HEK293 (cell line): Measurements from ENCODE around the gene SARS2.

ENCODE experiments used
- CTCF ChIA-PET: fragments of 350-600 bp; formaldehyde crosslinking; extraction: SDS; loops from one replicate; lab custom pipeline; 2021; ENCODE audit warnings: antibody characterized with exemption; lab: Yijun Ruan, JAX
- POLR2A ChIA-PET: fragments of 300-600 bp; formaldehyde crosslinking; extraction: SDS; loops from one replicate; lab custom pipeline; 2020; ENCODE audit warnings: antibody characterized with exemption, inconsistent platforms; lab: Yijun Ruan, JAX
- H3K27ac ChIP-seq: fragments of 200-500 bp; sonication (Bioruptor generic); 2 replicates; pipeline ENCODE4 v1.5.1; 2014; ENCODE audit warnings: low read depth, low read length, control low read depth, inconsistent platforms; ENCODE audit errors: extremely low read depth
- H3K36me3 ChIP-seq, 2 experiments: fragments of 200-500 bp in 1 of 2; sonication (Bioruptor generic) in 1 of 2; 1 replicate in 1 of 2; 2 replicates in 1 of 2; pipeline ENCODE4 v1.5.1; 2014 to 2017; ENCODE audit warnings: inconsistent platforms in 2 of 2, low read length in 2 of 2; ENCODE audit not compliant: control insufficient read depth in 2 of 2, insufficient read depth in 1 of 2
- H3K4me1 ChIP-seq: fragments of 200-500 bp; sonication (Bioruptor generic); 2 replicates; pipeline ENCODE4 v1.5.1; 2014; ENCODE audit warnings: mild to moderate bottlenecking, low read length, inconsistent platforms; ENCODE audit not compliant: control insufficient read depth, insufficient read depth
- H3K4me3 ChIP-seq: 2 replicates; pipeline ENCODE4 v1.5.1; 2011; ENCODE audit warnings: low read depth, mild to moderate bottlenecking, control low read depth, low read length, moderate library complexity
- H3K9me3 ChIP-seq: fragments of 200-500 bp; sonication (Bioruptor generic); 2 replicates; pipeline ENCODE4 v1.5.1; 2014; ENCODE audit warnings: low read depth, low read length, inconsistent platforms; ENCODE audit not compliant: control insufficient read depth, insufficient read depth
- GLIS1 ChIP-seq: fragments of 450-650 bp; formaldehyde crosslinking; IDR thresholded peaks from 2 replicates; pipeline ENCODE4 v1.5.1; 2016; ENCODE audit warnings: missing biosample characterization, missing genetic modification characterization
- GLIS2 ChIP-seq: fragments of 450-650 bp; formaldehyde crosslinking; IDR thresholded peaks from 2 replicates; pipeline ENCODE4 v1.5.1; 2016; ENCODE audit warnings: missing biosample characterization, missing genetic modification characterization
- HOXA7 ChIP-seq: sonication (generic); formaldehyde crosslinking; IDR thresholded peaks from 2 replicates; pipeline ENCODE4 v1.8.1; 2022; ENCODE audit warnings: missing genetic modification reagents, borderline replicate concordance
- KLF8 ChIP-seq: fragments of 450-650 bp; formaldehyde crosslinking; IDR thresholded peaks from 2 replicates; pipeline ENCODE4 v1.5.1; 2016; ENCODE audit warnings: missing biosample characterization, missing genetic modification characterization
- YY1 ChIP-seq: fragments of 450-650 bp; formaldehyde crosslinking; IDR thresholded peaks from 2 replicates; pipeline ENCODE4 v1.5.1; 2018; ENCODE audit warnings: missing biosample characterization, missing genetic modification characterization
- ZBTB7A ChIP-seq: fragments of 450-650 bp; formaldehyde crosslinking; IDR thresholded peaks from 2 replicates; pipeline ENCODE4 v1.5.1; 2016; ENCODE audit warnings: low read depth, missing biosample characterization, missing genetic modification characterization
- ZFP37 ChIP-seq: fragments of 450-650 bp; formaldehyde crosslinking; IDR thresholded peaks from 2 replicates; pipeline ENCODE4 v1.5.1; 2016; ENCODE audit warnings: missing biosample characterization, missing genetic modification characterization
- ZNF133 ChIP-seq: fragments of 450-650 bp; formaldehyde crosslinking; IDR thresholded peaks from 2 replicates; pipeline ENCODE4 v1.5.1; 2016; ENCODE audit warnings: missing biosample characterization, missing genetic modification characterization
- ZNF19 ChIP-seq: fragments of 450-650 bp; formaldehyde crosslinking; IDR thresholded peaks from 2 replicates; pipeline ENCODE4; 2016; ENCODE audit warnings: missing biosample characterization, missing genetic modification characterization, low read depth
- ZNF202 ChIP-seq: fragments of 450-650 bp; formaldehyde crosslinking; IDR thresholded peaks from 2 replicates; pipeline ENCODE4 v1.5.1; 2016; ENCODE audit warnings: missing biosample characterization, missing genetic modification characterization, borderline replicate concordance
- ZNF335 ChIP-seq: fragments of 450-650 bp; formaldehyde crosslinking; conservative IDR thresholded peaks from 2 replicates; pipeline ENCODE4 v1.5.1; 2016; ENCODE audit warnings: missing biosample characterization, missing genetic modification characterization
- ZNF426 ChIP-seq: fragments of 450-650 bp; formaldehyde crosslinking; IDR thresholded peaks from 2 replicates; pipeline ENCODE4 v1.5.1; 2017; ENCODE audit warnings: missing biosample characterization, missing genetic modification characterization, mild to moderate bottlenecking, inconsistent platforms, moderate library complexity
- ZNF610 ChIP-seq: fragments of 450-650 bp; formaldehyde crosslinking; IDR thresholded peaks from 2 replicates; pipeline ENCODE4 v1.5.1; 2016; ENCODE audit warnings: missing biosample characterization, missing genetic modification characterization, borderline replicate concordance
- ZNF677 ChIP-seq: fragments of 450-650 bp; IDR thresholded peaks from 2 replicates; pipeline ENCODE4 v1.5.0; 2018; ENCODE audit warnings: missing biosample characterization, mild to moderate bottlenecking, missing genetic modification characterization, moderate library complexity
- ZNF776 ChIP-seq: fragments of 450-650 bp; formaldehyde crosslinking; IDR thresholded peaks from 2 replicates; pipeline ENCODE4 v1.5.0; 2017; ENCODE audit warnings: missing biosample characterization, missing genetic modification characterization, borderline replicate concordance
- ZNF777 ChIP-seq: fragments of 450-650 bp; formaldehyde crosslinking; IDR thresholded peaks from 2 replicates; pipeline ENCODE4 v1.5.1; 2017; ENCODE audit warnings: missing biosample characterization, missing genetic modification characterization, borderline replicate concordance
- ZXDB ChIP-seq: fragments of 450-650 bp; formaldehyde crosslinking; IDR thresholded peaks from 2 replicates; pipeline ENCODE4 v1.5.1; 2016; ENCODE audit warnings: missing biosample characterization, missing genetic modification characterization
- TF ChIP-seq, protein P1 (sequence below): fragments of 450-650 bp; formaldehyde crosslinking; IDR thresholded peaks from 2 replicates; pipeline ENCODE4 v1.5.1; 2016; ENCODE audit warnings: missing biosample characterization, missing genetic modification characterization
- TF ChIP-seq, protein P2 (sequence below): fragments of 450-650 bp; formaldehyde crosslinking; IDR thresholded peaks from 2 replicates; pipeline ENCODE4 v1.5.1; 2016; ENCODE audit warnings: missing biosample characterization, missing genetic modification characterization
- TF ChIP-seq, protein P3 (sequence below): fragments of 450-650 bp; formaldehyde crosslinking; IDR thresholded peaks from 2 replicates; pipeline ENCODE4 v1.5.1; 2016; ENCODE audit warnings: missing biosample characterization, missing genetic modification characterization
- TF ChIP-seq, protein P4 (sequence below): fragments of 450-650 bp; formaldehyde crosslinking; IDR thresholded peaks from 2 replicates; pipeline ENCODE4 v1.5.1; 2017; ENCODE audit warnings: missing biosample characterization, missing genetic modification characterization
- TF ChIP-seq, protein P5 (sequence below): fragments of 450-650 bp; formaldehyde crosslinking; IDR thresholded peaks from 2 replicates; pipeline ENCODE4 v1.5.1; 2016; ENCODE audit warnings: missing biosample characterization, missing genetic modification characterization
- TF ChIP-seq, protein P6 (sequence below): fragments of 450-650 bp; formaldehyde crosslinking; IDR thresholded peaks from 2 replicates; pipeline ENCODE4 v1.5.1; 2016; ENCODE audit warnings: missing biosample characterization, missing genetic modification characterization, low read depth

SARS2 gene

DNA sequence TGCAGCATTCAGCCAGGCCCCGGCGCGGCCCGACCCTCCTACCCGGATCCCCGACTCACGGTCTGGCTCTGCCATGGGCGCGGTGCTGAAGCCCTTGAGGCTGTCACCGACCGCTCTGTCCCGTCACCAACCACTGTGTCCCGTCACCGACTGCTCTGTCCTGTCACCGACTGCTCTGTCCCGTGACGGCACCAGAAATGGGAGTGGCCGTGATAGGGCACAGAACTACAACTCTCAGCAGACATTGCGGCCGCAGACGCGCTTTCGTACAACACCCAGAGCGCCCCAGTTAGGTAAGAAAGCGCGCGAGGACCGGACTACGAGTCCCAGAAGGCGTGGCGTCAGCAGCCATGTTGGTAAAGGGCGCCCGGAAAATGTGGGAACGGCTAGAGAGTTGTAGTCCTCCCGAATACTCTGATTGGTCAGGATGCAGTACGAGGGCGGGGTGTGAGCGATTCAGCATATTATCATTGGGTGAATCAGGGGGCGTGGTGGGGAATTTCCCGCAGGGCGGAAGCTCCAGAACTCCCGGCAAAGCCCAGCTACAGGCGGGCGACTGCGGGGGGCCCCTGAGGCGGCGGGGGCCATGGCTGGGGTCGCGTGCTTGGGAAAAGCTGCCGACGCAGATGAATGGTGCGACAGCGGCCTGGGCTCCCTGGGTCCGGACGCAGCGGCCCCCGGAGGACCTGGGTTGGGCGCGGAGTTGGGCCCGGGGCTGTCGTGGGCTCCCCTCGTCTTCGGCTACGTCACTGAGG, 30.9 kb downstream of the SARS2 start, which contains the start of the genes NFKBIB and SIRT2:
TSS of gene NFKBIB (plus strand) at position 523 of the 755 bp plus-strand sequence. CDS start at position 587, 64 bp downstream.
TSS of gene SIRT2 (minus strand) at position 172 of the 755 bp plus-strand sequence. CDS start at position 75, 97 bp downstream.
- Histone ChIP-seq H3K36me3 (peaks cover 6 to 21% of the 10 kb centered on the region in 2 experiments), H3K4me3 (peak within 1 kb of the TSS; percentile 58), H3K4me1 (peaks cover 21% of the 10 kb centered on the region), H3K27ac (peak within 1 kb of the TSS; percentile 85), H3K9me3 (peaks cover 3% of the 10 kb centered on the region; the same call in 1 of the 2 replicates)
- POLR2A ChIA-PET = interaction anchor here (0.6 to 2.4 kb wide), 22 partner anchors 9 to 512 kb away, joined by 3 to 29 read pairs (median 6); partner anchors contain the start of genes ACTN4, CCER2, ECH1 and EIF3K
- CTCF ChIA-PET = interaction anchor here (0.7 to 4.0 kb wide), 8 partner anchors 12 to 596 kb away, joined by 3 to 63 read pairs (median 3); partner anchors contain the start of genes MRPS12 and SARS2
- TF ChIP-seq ZXDB (peak; percentile 99), YY1 (tag by site-specific recombination) (peak; percentile 99), ZFP37 (tag by site-specific recombination) (peak; percentile 91; the same call in 1 of the 2 replicates), GLIS1 (tag by site-specific recombination) (peak; percentile 99), ZNF202 (tag by site-specific recombination) (no peak), ZNF133 (no peak), KLF8 (tag by site-specific recombination) (peak; percentile 99), ZNF19 (no peak), ZBTB7A (peak; percentile 95), ZNF777 (tag by site-specific recombination) (peak; percentile 92; the same call in 1 of the 2 replicates), ZNF776 (tag by site-specific recombination) (no peak), ZNF610 (tag by site-specific recombination) (peak; percentile 19), GLIS2 (peak; percentile 100), ZNF677 (no peak), ZNF426 (no peak), ZNF335 (peak; percentile 99), HOXA7 (CRISPR knock-in tag) (peak; percentile 86; the same call in 1 of the 2 replicates)
- TF ChIP-seq, protein P1, sequence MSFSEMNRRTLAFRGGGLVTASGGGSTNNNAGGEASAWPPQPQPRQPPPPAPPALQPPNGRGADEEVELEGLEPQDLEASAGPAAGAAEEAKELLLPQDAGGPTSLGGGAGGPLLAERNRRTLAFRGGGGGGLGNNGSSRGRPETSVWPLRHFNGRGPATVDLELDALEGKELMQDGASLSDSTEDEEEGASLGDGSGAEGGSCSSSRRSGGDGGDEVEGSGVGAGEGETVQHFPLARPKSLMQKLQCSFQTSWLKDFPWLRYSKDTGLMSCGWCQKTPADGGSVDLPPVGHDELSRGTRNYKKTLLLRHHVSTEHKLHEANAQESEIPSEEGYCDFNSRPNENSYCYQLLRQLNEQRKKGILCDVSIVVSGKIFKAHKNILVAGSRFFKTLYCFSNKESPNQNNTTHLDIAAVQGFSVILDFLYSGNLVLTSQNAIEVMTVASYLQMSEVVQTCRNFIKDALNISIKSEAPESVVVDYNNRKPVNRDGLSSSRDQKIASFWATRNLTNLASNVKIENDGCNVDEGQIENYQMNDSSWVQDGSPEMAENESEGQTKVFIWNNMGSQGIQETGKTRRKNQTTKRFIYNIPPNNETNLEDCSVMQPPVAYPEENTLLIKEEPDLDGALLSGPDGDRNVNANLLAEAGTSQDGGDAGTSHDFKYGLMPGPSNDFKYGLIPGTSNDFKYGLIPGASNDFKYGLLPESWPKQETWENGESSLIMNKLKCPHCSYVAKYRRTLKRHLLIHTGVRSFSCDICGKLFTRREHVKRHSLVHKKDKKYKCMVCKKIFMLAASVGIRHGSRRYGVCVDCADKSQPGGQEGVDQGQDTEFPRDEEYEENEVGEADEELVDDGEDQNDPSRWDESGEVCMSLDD (tag by site-specific recombination) = peak; percentile 100
- TF ChIP-seq, protein P2, sequence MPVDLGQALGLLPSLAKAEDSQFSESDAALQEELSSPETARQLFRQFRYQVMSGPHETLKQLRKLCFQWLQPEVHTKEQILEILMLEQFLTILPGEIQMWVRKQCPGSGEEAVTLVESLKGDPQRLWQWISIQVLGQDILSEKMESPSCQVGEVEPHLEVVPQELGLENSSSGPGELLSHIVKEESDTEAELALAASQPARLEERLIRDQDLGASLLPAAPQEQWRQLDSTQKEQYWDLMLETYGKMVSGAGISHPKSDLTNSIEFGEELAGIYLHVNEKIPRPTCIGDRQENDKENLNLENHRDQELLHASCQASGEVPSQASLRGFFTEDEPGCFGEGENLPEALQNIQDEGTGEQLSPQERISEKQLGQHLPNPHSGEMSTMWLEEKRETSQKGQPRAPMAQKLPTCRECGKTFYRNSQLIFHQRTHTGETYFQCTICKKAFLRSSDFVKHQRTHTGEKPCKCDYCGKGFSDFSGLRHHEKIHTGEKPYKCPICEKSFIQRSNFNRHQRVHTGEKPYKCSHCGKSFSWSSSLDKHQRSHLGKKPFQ (tag by site-specific recombination) = peak; percentile 21; the same call in 1 of the 2 replicates
- TF ChIP-seq, protein P3, sequence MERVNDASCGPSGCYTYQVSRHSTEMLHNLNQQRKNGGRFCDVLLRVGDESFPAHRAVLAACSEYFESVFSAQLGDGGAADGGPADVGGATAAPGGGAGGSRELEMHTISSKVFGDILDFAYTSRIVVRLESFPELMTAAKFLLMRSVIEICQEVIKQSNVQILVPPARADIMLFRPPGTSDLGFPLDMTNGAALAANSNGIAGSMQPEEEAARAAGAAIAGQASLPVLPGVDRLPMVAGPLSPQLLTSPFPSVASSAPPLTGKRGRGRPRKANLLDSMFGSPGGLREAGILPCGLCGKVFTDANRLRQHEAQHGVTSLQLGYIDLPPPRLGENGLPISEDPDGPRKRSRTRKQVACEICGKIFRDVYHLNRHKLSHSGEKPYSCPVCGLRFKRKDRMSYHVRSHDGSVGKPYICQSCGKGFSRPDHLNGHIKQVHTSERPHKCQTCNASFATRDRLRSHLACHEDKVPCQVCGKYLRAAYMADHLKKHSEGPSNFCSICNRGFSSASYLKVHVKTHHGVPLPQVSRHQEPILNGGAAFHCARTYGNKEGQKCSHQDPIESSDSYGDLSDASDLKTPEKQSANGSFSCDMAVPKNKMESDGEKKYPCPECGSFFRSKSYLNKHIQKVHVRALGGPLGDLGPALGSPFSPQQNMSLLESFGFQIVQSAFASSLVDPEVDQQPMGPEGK = peak; percentile 100
- TF ChIP-seq, protein P4, sequence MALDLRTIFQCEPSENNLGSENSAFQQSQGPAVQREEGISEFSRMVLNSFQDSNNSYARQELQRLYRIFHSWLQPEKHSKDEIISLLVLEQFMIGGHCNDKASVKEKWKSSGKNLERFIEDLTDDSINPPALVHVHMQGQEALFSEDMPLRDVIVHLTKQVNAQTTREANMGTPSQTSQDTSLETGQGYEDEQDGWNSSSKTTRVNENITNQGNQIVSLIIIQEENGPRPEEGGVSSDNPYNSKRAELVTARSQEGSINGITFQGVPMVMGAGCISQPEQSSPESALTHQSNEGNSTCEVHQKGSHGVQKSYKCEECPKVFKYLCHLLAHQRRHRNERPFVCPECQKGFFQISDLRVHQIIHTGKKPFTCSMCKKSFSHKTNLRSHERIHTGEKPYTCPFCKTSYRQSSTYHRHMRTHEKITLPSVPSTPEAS (tag by site-specific recombination) = no peak; the same call in 1 of the 2 replicates
- TF ChIP-seq, protein P5, sequence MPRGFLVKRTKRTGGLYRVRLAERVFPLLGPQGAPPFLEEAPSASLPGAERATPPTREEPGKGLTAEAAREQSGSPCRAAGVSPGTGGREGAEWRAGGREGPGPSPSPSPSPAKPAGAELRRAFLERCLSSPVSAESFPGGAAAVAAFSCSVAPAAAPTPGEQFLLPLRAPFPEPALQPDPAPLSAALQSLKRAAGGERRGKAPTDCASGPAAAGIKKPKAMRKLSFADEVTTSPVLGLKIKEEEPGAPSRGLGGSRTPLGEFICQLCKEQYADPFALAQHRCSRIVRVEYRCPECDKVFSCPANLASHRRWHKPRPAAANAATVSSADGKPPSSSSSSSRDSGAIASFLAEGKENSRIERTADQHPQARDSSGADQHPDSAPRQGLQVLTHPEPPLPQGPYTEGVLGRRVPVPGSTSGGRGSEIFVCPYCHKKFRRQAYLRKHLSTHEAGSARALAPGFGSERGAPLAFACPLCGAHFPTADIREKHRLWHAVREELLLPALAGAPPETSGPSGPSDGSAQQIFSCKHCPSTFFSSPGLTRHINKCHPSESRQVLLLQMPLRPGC (tag by site-specific recombination) = peak; percentile 74; the same call in 1 of the 2 replicates
- TF ChIP-seq, protein P6, sequence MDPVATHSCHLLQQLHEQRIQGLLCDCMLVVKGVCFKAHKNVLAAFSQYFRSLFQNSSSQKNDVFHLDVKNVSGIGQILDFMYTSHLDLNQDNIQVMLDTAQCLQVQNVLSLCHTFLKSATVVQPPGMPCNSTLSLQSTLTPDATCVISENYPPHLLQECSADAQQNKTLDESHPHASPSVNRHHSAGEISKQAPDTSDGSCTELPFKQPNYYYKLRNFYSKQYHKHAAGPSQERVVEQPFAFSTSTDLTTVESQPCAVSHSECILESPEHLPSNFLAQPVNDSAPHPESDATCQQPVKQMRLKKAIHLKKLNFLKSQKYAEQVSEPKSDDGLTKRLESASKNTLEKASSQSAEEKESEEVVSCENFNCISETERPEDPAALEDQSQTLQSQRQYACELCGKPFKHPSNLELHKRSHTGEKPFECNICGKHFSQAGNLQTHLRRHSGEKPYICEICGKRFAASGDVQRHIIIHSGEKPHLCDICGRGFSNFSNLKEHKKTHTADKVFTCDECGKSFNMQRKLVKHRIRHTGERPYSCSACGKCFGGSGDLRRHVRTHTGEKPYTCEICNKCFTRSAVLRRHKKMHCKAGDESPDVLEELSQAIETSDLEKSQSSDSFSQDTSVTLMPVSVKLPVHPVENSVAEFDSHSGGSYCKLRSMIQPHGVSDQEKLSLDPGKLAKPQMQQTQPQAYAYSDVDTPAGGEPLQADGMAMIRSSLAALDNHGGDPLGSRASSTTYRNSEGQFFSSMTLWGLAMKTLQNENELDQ (tag by site-specific recombination) = no peak
